Spinal cord (tissue), 10 donors: Measurements from ENCODE around the gene ESPNL. TPM values are rescaled to one million over a fixed set of nuclear protein-coding genes. Genes with fewer than 3 reads are reported as not detected.

ENCODE experiments used
- DNase-seq, 6 donors: peaks; one replicate each; pipeline versions ENCODE4 v3.0.0 to v3.0.0-alpha.2; 2013 to 2015; ENCODE audit warnings: low spot score in 6 of 6, low read depth in 4 of 6
- H3K27ac ChIP-seq: one replicate; pipeline ENCODE4 v1.5.1; 2013; ENCODE audit warnings: low read depth, low read length, control low read depth
- H3K27me3 ChIP-seq: one replicate; pipeline ENCODE4 v1.6.1; 2013; ENCODE audit warnings: low read length; ENCODE audit not compliant: control insufficient read depth, insufficient read depth
- H3K36me3 ChIP-seq: one replicate; pipeline ENCODE4 v1.6.1; 2013; ENCODE audit warnings: low read length; ENCODE audit not compliant: control insufficient read depth, insufficient read depth
- H3K4me1 ChIP-seq: one replicate; pipeline ENCODE4 v1.6.1; 2013; ENCODE audit warnings: low read length; ENCODE audit not compliant: control insufficient read depth, insufficient read depth
- H3K4me3 ChIP-seq: one replicate; pipeline ENCODE4 v1.5.1; 2013; ENCODE audit warnings: low read depth, low read length, control low read depth
- H3K9me3 ChIP-seq: one replicate; pipeline ENCODE4 v1.6.1; 2013; ENCODE audit warnings: low read length; ENCODE audit not compliant: control insufficient read depth, insufficient read depth
- whole genome bisulfite sequencing: methylation state at CpG from one replicate; pipeline ENCODE4 v1.1.5; 2013; ENCODE audit warnings: missing lambda C conversion rate; ENCODE audit not compliant: insufficient coverage; 5-methylcytosine and 5-hydroxymethylcytosine counted together
- polyA plus RNA-seq, 2 donors: library from polyadenylated mRNA; unstranded; fragments of 120-200 nt; gene quantifications; one replicate each; pipeline ENCODE4 v1.2.1, GENCODE V29; 2013; ENCODE audit not compliant: insufficient read length in 2 of 2
- total RNA-seq, 2 donors: library from RNA; depleted of rRNA in 1 of 2; stranded (reverse); fragments of 120-200 nt in 1 of 2; fragments of >200 nt in 1 of 2; gene quantifications; one replicate each; pipeline versions ENCODE4 v1.2.3 to v1.2.4, GENCODE V29; 2013 to 2014
- donor health status: healthy.

The ESPNL gene
- total and polyA plus RNA-seq, 4 donors = 0.43 to 4.3 (median 0.70) TPM

DNA sequence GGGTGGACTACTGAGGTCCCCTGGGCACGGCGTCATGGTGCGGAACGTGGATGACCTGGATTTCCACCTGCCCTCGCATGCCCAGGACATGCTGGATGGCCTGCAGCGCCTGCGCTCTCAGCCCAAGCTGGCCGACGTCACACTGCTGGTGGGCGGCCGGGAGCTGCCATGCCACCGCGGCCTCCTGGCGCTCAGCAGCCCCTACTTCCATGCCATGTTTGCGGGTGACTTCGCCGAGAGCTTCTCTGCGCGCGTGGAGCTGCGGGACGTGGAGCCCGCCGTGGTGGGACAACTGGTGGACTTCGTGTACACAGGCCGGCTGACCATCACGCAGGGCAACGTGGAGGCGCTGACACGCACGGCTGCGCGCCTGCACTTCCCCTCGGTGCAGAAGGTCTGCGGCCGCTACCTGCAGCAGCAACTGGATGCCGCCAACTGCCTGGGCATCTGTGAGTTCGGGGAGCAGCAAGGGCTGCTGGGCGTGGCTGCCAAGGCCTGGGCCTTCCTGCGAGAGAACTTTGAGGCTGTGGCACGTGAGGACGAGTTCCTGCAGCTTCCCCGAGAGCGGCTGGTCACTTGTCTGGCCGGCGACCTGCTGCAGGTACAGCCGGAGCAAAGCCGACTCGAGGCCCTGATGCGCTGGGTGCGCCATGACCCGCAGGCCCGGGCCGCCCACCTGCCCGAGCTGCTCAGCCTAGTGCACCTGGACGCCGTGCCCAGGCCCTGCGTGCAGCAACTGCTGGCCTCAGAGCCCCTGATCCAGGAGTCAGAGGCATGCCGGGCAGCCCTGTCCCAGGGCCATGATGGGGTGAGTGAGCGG, 40.8 kb downstream of the ESPNL start:
- no peak overlapping the region for H3K4me3 ChIP-seq
- peaks cover 6% of the 10 kb centered on the region for H3K4me1 ChIP-seq
- H3K27me3 ChIP-seq = no peaks in the 10 kb centered on the region
- peaks cover 9% of the 10 kb centered on the region for H3K36me3 ChIP-seq
- no peak for DNase-seq
- H3K9me3 ChIP-seq = no peaks in the 10 kb centered on the region
- 91% methylated on average over 60 of the region's 60 CpGs for WGBS
- H3K27ac ChIP-seq = no peak overlapping the region

DNA sequence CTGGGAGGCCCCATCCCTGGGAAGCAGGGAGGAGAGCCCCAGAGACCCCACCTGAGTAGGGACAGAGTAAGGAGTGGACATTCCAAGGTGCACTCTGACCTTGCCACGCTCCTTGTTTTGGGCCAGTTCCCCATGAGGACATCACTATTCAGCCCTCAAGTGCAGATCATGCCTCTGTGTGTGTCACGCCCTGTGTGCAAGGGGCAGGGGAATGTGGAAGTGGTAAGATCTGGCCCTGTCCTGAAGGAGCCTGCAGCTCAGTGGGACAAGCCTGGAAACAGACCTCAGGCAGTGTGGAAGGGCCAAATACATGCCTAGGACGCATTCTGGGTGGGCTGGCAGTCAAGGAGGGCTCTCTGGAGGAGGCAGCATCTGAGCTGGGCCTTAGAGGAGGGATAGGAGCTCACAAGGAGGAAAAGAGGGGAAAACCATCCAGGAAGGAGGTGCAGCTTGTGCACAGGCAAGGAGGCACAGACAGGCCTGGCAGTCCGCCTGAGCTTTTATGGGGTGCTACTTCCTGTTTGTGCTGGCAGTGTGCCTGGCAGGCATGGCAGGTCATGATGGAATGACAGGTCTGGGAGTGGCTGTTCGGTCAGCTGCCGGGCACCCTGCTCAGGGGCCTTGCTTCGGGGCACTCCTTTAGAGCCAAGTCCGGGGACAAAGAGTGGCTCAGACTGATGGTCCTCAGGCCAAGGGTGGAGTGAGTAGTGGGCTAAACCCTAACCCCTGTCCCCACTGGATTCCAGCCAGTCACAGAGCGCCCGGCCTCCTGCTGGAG, 41.6 kb downstream of the ESPNL start:
- Histone ChIP-seq H3K4me1 (peaks cover 6% of the 10 kb centered on the region), H3K27ac (no peak overlapping the region), H3K27me3 (no peaks in the 10 kb centered on the region), H3K4me3 (no peak overlapping the region), H3K9me3 (no peaks in the 10 kb centered on the region), H3K36me3 (peaks cover 9% of the 10 kb centered on the region)
- WGBS = 71% methylated on average over 10 of the region's 10 CpGs
- no peak for DNase-seq

GRCh38 chr2:238142382-238143205, 42.5 kb downstream of the ESPNL start:
- Histone ChIP-seq H3K4me1 (peaks cover 6% of the 10 kb centered on the region), H3K36me3 (peaks cover 9% of the 10 kb centered on the region), H3K4me3 (no peak overlapping the region), H3K27me3 (no peaks in the 10 kb centered on the region), H3K27ac (no peak overlapping the region), H3K9me3 (no peaks in the 10 kb centered on the region)
- DNase-seq = no peak
- WGBS = 81% methylated on average over 30 of the region's 30 CpGs

DNA sequence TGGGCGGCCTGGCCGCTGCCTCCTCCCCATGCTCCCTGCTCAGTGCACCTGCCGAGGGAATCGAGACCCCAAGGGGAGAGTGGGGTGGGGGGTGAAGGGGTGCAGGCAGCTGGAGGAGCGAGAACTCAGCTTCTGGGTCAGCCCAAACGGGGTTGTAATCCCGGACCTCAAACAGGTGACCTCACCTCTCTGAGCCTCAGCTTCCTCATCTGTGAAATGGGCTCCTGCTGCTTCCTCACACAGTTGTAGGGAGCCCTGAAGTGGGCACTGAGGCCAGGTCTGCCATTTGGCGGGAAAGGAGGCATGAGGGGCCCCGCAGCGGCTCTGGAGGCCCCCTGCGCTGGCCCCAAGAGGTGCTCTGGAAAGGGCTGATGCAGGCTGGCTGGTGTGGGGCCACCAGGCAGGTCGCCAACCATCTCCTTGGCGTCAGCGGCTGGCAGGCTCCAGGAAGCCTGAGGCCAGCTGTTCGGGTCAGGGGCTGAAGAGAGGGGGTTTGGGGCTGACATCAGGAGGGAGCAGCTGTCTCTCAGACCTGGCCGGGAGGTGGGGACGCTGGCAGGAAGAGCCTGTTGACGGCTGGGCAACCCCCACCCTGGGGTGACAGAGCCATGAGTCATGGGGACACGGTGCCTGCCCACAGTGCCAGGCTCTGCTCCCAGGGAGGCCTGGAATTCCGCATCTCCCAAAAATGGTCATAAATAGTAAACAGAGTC, 43.3 kb downstream of the ESPNL start:
- Histone ChIP-seq H3K9me3 (no peaks in the 10 kb centered on the region), H3K27me3 (no peaks in the 10 kb centered on the region), H3K36me3 (peaks cover 9% of the 10 kb centered on the region), H3K27ac (no peak overlapping the region), H3K4me1 (peaks cover 6% of the 10 kb centered on the region), H3K4me3 (no peak overlapping the region)
- no peak for DNase-seq
- WGBS = 75% methylated on average over 16 of the region's 20 CpGs

- WGBS = 90% methylated on average over 3 of the region's 5 CpGs
- H3K4me1 ChIP-seq = peaks cover 6% of the 10 kb centered on the region
Measured at GRCh38 chr2:238144262-238144661, 44.1 kb downstream of the ESPNL start.

GRCh38 chr2:238145046-238145445, 44.9 kb downstream of the ESPNL start:
- Histone ChIP-seq H3K27me3 (no peaks in the 10 kb centered on the region), H3K9me3 (no peaks in the 10 kb centered on the region), H3K36me3 (peaks cover 3% of the 10 kb centered on the region), H3K4me3 (no peak overlapping the region), H3K27ac (no peak overlapping the region), H3K4me1 (peaks cover 6% of the 10 kb centered on the region)
- 88% methylated on average over 11 of the region's 12 CpGs for WGBS
- no peak for DNase-seq

More at GRCh38 chr2:238144262-238144661, 44.1 kb downstream of the ESPNL start:
- Histone ChIP-seq H3K9me3 (no peaks in the 10 kb centered on the region), H3K36me3 (peaks cover 3% of the 10 kb centered on the region), H3K4me3 (no peak overlapping the region), H3K27me3 (no peaks in the 10 kb centered on the region), H3K27ac (no peak overlapping the region)
- DNase-seq = no peak

DNA sequence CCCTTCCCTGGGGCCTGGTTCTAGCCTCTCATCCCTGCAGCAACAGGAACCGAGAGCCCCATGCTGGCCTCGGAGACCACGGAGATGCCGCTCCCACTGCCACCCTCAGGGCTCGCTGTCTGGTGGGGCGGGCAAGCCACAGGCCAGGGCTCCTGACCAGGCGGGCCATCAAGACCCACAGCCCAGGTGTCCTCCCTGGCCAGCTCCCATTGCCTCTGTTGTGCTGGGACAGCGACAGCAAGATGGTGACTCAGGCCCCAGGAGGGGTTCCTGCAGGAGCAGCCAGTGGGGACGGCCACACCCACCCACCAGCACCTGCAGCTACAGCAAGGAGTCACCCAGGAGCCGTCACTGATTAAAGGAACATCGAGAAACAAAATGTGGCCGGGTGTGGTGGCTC, 45.7 kb downstream of the ESPNL start:
- Histone ChIP-seq H3K9me3 (no peaks in the 10 kb centered on the region), H3K27me3 (no peaks in the 10 kb centered on the region), H3K4me3 (no peak overlapping the region), H3K27ac (no peak overlapping the region), H3K36me3 (peaks cover 1% of the 10 kb centered on the region), H3K4me1 (peaks cover 6% of the 10 kb centered on the region)
- WGBS = 81% methylated on average over 12 of the region's 12 CpGs
- DNase-seq = no peak

- H3K9me3 ChIP-seq = no peaks in the 10 kb centered on the region
- no peak for DNase-seq
- no peak overlapping the region for H3K27ac ChIP-seq
- no peaks in the 10 kb centered on the region for H3K36me3 ChIP-seq
- H3K4me1 ChIP-seq = peaks cover 6% of the 10 kb centered on the region
- 88% methylated on average over 9 of the region's 13 CpGs for WGBS
- no peaks in the 10 kb centered on the region for H3K27me3 ChIP-seq
- H3K4me3 ChIP-seq = no peak overlapping the region
Measured at GRCh38 chr2:238146884-238147544, 46.9 kb downstream of the ESPNL start.
